ENCODE measurements around the gene DSCAML1.

DSCAML1 gene

GRCh38 chr11:117830674-117831351 is 33.8 kb upstream of the DSCAML1 start:
- DNase-seq, result no peak

GRCh38 chr11:117830072-117830471 is 33.1 kb upstream of the DSCAML1 start:
- no peak for DNase-seq

GRCh38 chr11:117829369-117829725 is 32.3 kb upstream of the DSCAML1 start:
- DNase-seq, result no peak

- DNase-seq, result peak; percentile 97
Observed at GRCh38 chr11:117828611-117829368, 31.8 kb upstream of the DSCAML1 start.

- DNase-seq, result no peak
Observed at GRCh38 chr11:117827521-117828511, 30.8 kb upstream of the DSCAML1 start.

GRCh38 chr11:117826832-117827231 is 29.8 kb upstream of the DSCAML1 start:
- DNase-seq, result no peak

- DNase-seq, result no peak
Observed at GRCh38 chr11:117826190-117826570, 29.2 kb upstream of the DSCAML1 start.

GRCh38 chr11:117825538-117826189 is 28.6 kb upstream of the DSCAML1 start:
- DNase-seq, result no peak

GRCh38 chr11:117824571-117825537 is 27.8 kb upstream of the DSCAML1 start, which contains the start of gene FXYD2:
FXYD2 (minus strand) TSS chr11:117824744; CDS start chr11:117824678, 66 bp downstream.
- DNase-seq, result no peak

- DNase-seq, result no peak
Observed at GRCh38 chr11:117823946-117824420, 27.0 kb upstream of the DSCAML1 start.

GRCh38 chr11:117823294-117823945 is 26.4 kb upstream of the DSCAML1 start:
- DNase-seq, result peak; percentile 37

GRCh38 chr11:117822074-117823033 is 25.3 kb upstream of the DSCAML1 start:
- peak; percentile 63 for DNase-seq

GRCh38 chr11:117821431-117821830 is 24.4 kb upstream of the DSCAML1 start:
- no peak for DNase-seq

- no peak for DNase-seq
Observed at GRCh38 chr11:117820516-117820915, 23.5 kb upstream of the DSCAML1 start.

- DNase-seq, result no peak
Observed at GRCh38 chr11:117820071-117820470, 23.1 kb upstream of the DSCAML1 start.

- no peak for DNase-seq
Observed at GRCh38 chr11:117819096-117820040, 22.4 kb upstream of the DSCAML1 start.

GRCh38 chr11:117818041-117818873 is 21.2 kb upstream of the DSCAML1 start:
- peak; percentile 47 for DNase-seq
